WTC11 (cell line): ENCODE data around the gene LRIG1. TPM values are rescaled to one million over a fixed set of nuclear protein-coding genes. Genes with fewer than 3 reads are reported as not detected.
A peak's percentile ranks its signal among the peaks of the same experiment; 100 is the strongest.

Experiments
- ATAC-seq: fragments of 200-7000 bp; cut with Tn5 transposase; 2 replicates; pipeline ENCODE4 v1.10.0; 2021; ENCODE audit warnings: mild to moderate bottlenecking, moderate library complexity
- CTCF ChIA-PET: fragments of 300-600 bp; sonication (Branson Sonifier 250); formaldehyde crosslinking; loops from one replicate; lab custom pipeline; 2021; ENCODE audit warnings: antibody characterized with exemption; lab: Charles Lee
- POLR2A ChIA-PET: fragments of 350-600 bp; sonication (Branson Sonifier 250); formaldehyde crosslinking; loops from one replicate; lab custom pipeline; 2021; ENCODE audit warnings: antibody characterized with exemption; lab: Charles Lee
- DNase-seq: peaks from one replicate; pipeline ENCODE4 v3.0.0; 2021; ENCODE audit warnings: low spot score
- H3K27ac Mint-ChIP-seq: 2 replicates; pipeline ENCODE4 v1.8.0; 2021; ENCODE audit warnings: mixed read lengths
- H3K27me3 Mint-ChIP-seq: 2 replicates; pipeline ENCODE4 v1.8.0; 2021; ENCODE audit warnings: low read depth, mild to moderate bottlenecking, moderate library complexity, mixed read lengths
- H3K36me3 Mint-ChIP-seq: 2 replicates; pipeline ENCODE4 v1.8.0; 2021; ENCODE audit warnings: mixed read lengths
- H3K4me1 Mint-ChIP-seq: 2 replicates; pipeline ENCODE4 v1.8.0; 2022; ENCODE audit warnings: mixed read lengths
- H3K4me3 Mint-ChIP-seq: 2 replicates; pipeline ENCODE4 v1.8.0; 2021; ENCODE audit warnings: mild to moderate bottlenecking, moderate library complexity, mixed read lengths
- H3K9me3 Mint-ChIP-seq: 2 replicates; pipeline ENCODE4 v1.8.0; 2021; ENCODE audit warnings: mixed read lengths
- CREB1 ChIP-seq: sonication (generic); formaldehyde crosslinking; IDR thresholded peaks from 2 replicates; pipeline ENCODE4 v1.8.0; 2023; ENCODE audit warnings: mild to moderate bottlenecking, missing genetic modification reagents
- CREM ChIP-seq: sonication (generic); formaldehyde crosslinking; IDR thresholded peaks from 2 replicates; pipeline ENCODE4 v1.8.1; 2022; ENCODE audit warnings: mild to moderate bottlenecking, missing genetic modification reagents, moderate library complexity
- CTCF ChIP-seq: fragments of 200-600 bp; IDR thresholded peaks from 2 replicates; pipeline ENCODE4 v1.8.0; 2022; ENCODE audit warnings: antibody characterized with exemption
- E2F4 ChIP-seq: sonication (generic); formaldehyde crosslinking; IDR thresholded peaks from 2 replicates; pipeline ENCODE4 v1.8.1; 2022; ENCODE audit warnings: low read depth, mild to moderate bottlenecking, moderate library complexity, missing genetic modification reagents, borderline replicate concordance
- FOXK1 ChIP-seq: sonication (generic); formaldehyde crosslinking; IDR thresholded peaks from 2 replicates; pipeline ENCODE4 v1.8.0; 2022; ENCODE audit warnings: mild to moderate bottlenecking, moderate library complexity, missing genetic modification reagents
- FOXP1 ChIP-seq: sonication (generic); formaldehyde crosslinking; IDR thresholded peaks from 2 replicates; pipeline ENCODE4 v1.8.0; 2022; ENCODE audit warnings: missing genetic modification reagents, mild to moderate bottlenecking, moderate library complexity, borderline replicate concordance
- GABPB1 ChIP-seq: sonication (generic); formaldehyde crosslinking; IDR thresholded peaks from 2 replicates; pipeline ENCODE4 v1.8.1; 2023; ENCODE audit warnings: mild to moderate bottlenecking, missing genetic modification reagents
- GRHL2 ChIP-seq: fragments of 250-450 bp; sonication (Bioruptor Pico); IDR thresholded peaks from 2 replicates; pipeline ENCODE4 v1.8.0; 2022; ENCODE audit warnings: mild to moderate bottlenecking, moderate library complexity; ENCODE audit not compliant: insufficient replicate concordance, severe bottlenecking
- JUN ChIP-seq: sonication (generic); formaldehyde crosslinking; IDR thresholded peaks from 2 replicates; pipeline ENCODE4 v1.8.0; 2023; ENCODE audit warnings: mild to moderate bottlenecking, missing genetic modification reagents
- NR2C2 ChIP-seq: sonication (generic); formaldehyde crosslinking; IDR thresholded peaks from 2 replicates; pipeline ENCODE4 v1.8.0; 2022; ENCODE audit warnings: mild to moderate bottlenecking, missing genetic modification reagents
- PRDM15 ChIP-seq: sonication (generic); formaldehyde crosslinking; IDR thresholded peaks from 2 replicates; pipeline ENCODE4 v1.8.0; 2022; ENCODE audit warnings: missing genetic modification reagents
- SMAD3 ChIP-seq: sonication (generic); formaldehyde crosslinking; IDR thresholded peaks from 2 replicates; pipeline ENCODE4 v1.8.0; 2022; ENCODE audit warnings: missing genetic modification reagents, mild to moderate bottlenecking, borderline replicate concordance
- TCF7 ChIP-seq: sonication (generic); formaldehyde crosslinking; IDR thresholded peaks from 2 replicates; pipeline ENCODE4 v1.8.0; 2022; ENCODE audit warnings: mild to moderate bottlenecking, low read depth, missing genetic modification reagents, moderate library complexity
- ZMAT4 ChIP-seq: fragments of 250-450 bp; sonication (Bioruptor Pico); IDR thresholded peaks from 2 replicates; pipeline ENCODE4 v1.9.0; 2021; ENCODE audit warnings: mild to moderate bottlenecking
- ZNF263 ChIP-seq: sonication (generic); formaldehyde crosslinking; IDR thresholded peaks from 2 replicates; pipeline ENCODE4 v1.8.1; 2022; ENCODE audit warnings: low read depth, mild to moderate bottlenecking, moderate library complexity, missing genetic modification reagents
- ZNF317 ChIP-seq: sonication (generic); formaldehyde crosslinking; IDR thresholded peaks from 2 replicates; pipeline ENCODE4 v1.8.1; 2023; ENCODE audit warnings: low read depth, mild to moderate bottlenecking, moderate library complexity, missing genetic modification reagents, borderline replicate concordance
- ZNF396 ChIP-seq: fragments of 250-450 bp; sonication (Bioruptor Pico); IDR thresholded peaks from 2 replicates; pipeline ENCODE4 v1.8.0; 2021; ENCODE audit warnings: mild to moderate bottlenecking, moderate library complexity, borderline replicate concordance
- total RNA-seq: library from RNA; stranded (reverse); gene quantifications from 3 replicates; pipeline ENCODE4 v1.2.3, GENCODE V29; 2021

The LRIG1 gene
- total RNA-seq, 1 experiment from 2014 or later: 105 TPM

GRCh38 chr3:66416556-66417304 is 84.1 kb downstream of the LRIG1 start:
- no peak overlapping the region for H3K4me3 Mint-ChIP-seq
- DNase-seq (no peak), ATAC-seq (no peak)
- H3K27ac Mint-ChIP-seq: peak overlapping the region; percentile 39
- H3K27me3 Mint-ChIP-seq: peaks cover 6% of the 10 kb centered on the region
- H3K4me1 Mint-ChIP-seq: peaks cover 48% of the 10 kb centered on the region
- peaks cover 19% of the 10 kb centered on the region for H3K9me3 Mint-ChIP-seq
- ChIA-PET POLR2A (interaction anchor here (0.9 kb wide), 1 partner anchor 26 kb away, joined by 4 read pairs; no protein-coding TSS in a partner anchor), CTCF (interaction anchor here (2.2 kb wide), 1 partner anchor 9 kb away, joined by 9 read pairs; no protein-coding TSS in a partner anchor)
- TF ChIP-seq NR2C2 (CRISPR knock-in tag) (no peak), FOXK1 (no peak), ZNF263 (CRISPR knock-in tag) (no peak), FOXP1 (CRISPR knock-in tag) (no peak), CTCF (no peak)
- peaks cover 87% of the 10 kb centered on the region for H3K36me3 Mint-ChIP-seq

- peaks cover under 1% of the 10 kb centered on the region; the same call in 1 of the 2 replicates for H3K27me3 Mint-ChIP-seq
- TF ChIP-seq FOXK1: no peak
- TF ChIP-seq GRHL2 (CRISPR knock-in tag): no peak
- no peak for TF ChIP-seq TCF7 (CRISPR knock-in tag)
- TF ChIP-seq ZMAT4 (CRISPR knock-in tag): no peak
- TF ChIP-seq ZNF396 (CRISPR knock-in tag): no peak
- TF ChIP-seq, all 79 proteins: peak for 0
- Mint-ChIP-seq H3K4me3 (no peak overlapping the region), H3K36me3 (peaks cover 86% of the 10 kb centered on the region), H3K9me3 (peaks cover 12% of the 10 kb centered on the region), H3K4me1 (peaks cover 55% of the 10 kb centered on the region), H3K27ac (peak overlapping the region; percentile 39)
- CTCF ChIA-PET: interaction anchor here (2.2 kb wide), 1 partner anchor 8 kb away, joined by 9 read pairs; no protein-coding TSS in a partner anchor
- DNase-seq (no peak), ATAC-seq (no peak)
- POLR2A ChIA-PET: no interaction called here
These were observed 84.9 kb downstream of the LRIG1 start for GRCh38 chr3:66415867-66416428.

- H3K27ac Mint-ChIP-seq: no peak overlapping the region
- CTCF ChIA-PET: no interaction called here
- POLR2A ChIA-PET: no interaction called here
- H3K36me3 Mint-ChIP-seq: peaks cover 86% of the 10 kb centered on the region
- peaks cover 1% of the 10 kb centered on the region for H3K9me3 Mint-ChIP-seq
- no peak overlapping the region for H3K4me3 Mint-ChIP-seq
- peaks cover 53% of the 10 kb centered on the region for H3K4me1 Mint-ChIP-seq
- H3K27me3 Mint-ChIP-seq: no peaks in the 10 kb centered on the region
- no peak for DNase-seq
- TF ChIP-seq PRDM15 (CRISPR knock-in tag) (no peak), CREM (CRISPR knock-in tag) (no peak), CREB1 (CRISPR knock-in tag) (no peak), GABPB1 (CRISPR knock-in tag) (no peak), JUN (CRISPR knock-in tag) (no peak), ZNF317 (CRISPR knock-in tag) (no peak), SMAD3 (CRISPR knock-in tag) (no peak), FOXK1 (no peak), E2F4 (CRISPR knock-in tag) (no peak)
- TF ChIP-seq, all 79 proteins: peak for 0
- ATAC-seq: no peak
These were observed 86.0 kb downstream of the LRIG1 start for GRCh38 chr3:66414846-66415245.
